HG03039 (cell line): Measurements from ENCODE around the gene LAMA1.

ENCODE experiments used
- ATAC-seq: cut with Tn5 transposase; IDR thresholded peaks from one replicate; pipeline ENCODE4 v1.9.1; 2021; ENCODE audit warnings: mild to moderate bottlenecking, moderate library complexity; ENCODE audit not compliant: unreplicated experiment

Gene LAMA1

GRCh38 chr18:6920099-6920955, 197.3 kb downstream of the LAMA1 start:
- ATAC-seq: no peak

- ATAC-seq: no peak
Measured at GRCh38 chr18:6917072-6917471, 200.5 kb downstream of the LAMA1 start.

- no peak for ATAC-seq
Measured at GRCh38 chr18:6901286-6901926, 216.2 kb downstream of the LAMA1 start.

GRCh38 chr18:6891788-6892187, 225.8 kb downstream of the LAMA1 start:
- ATAC-seq: no peak
